D721Med (cell line): ENCODE data around the gene PEAK1.

Experiments
- DNase-seq: peaks from one replicate; pipeline ENCODE4 v3.0.0; 2011; ENCODE audit warnings: low spot score; ENCODE audit not compliant: insufficient read length
- FAIRE-seq: peaks from 2 replicates; lab custom pipeline; 2011; peaks lifted over from hg19 to GRCh38; lab: Jason Lieb, UNC
- CTCF ChIP-seq: IDR thresholded peaks from 2 replicates; pipeline ENCODE4 v1.5.1; 2012; ENCODE audit warnings: mild to moderate bottlenecking, control low read depth; ENCODE audit not compliant: insufficient read depth; ENCODE audit errors: missing control alignments

PEAK1 gene

GRCh38 chr15:77348511-77348910 lies 71.4 kb downstream of the PEAK1 start:
- no peak for FAIRE-seq
- no peak for TF ChIP-seq CTCF
- no peak for DNase-seq

- DNase-seq, result no peak
- no peak for FAIRE-seq
- TF ChIP-seq CTCF, result no peak
Measured at GRCh38 chr15:77347197-77347596, 72.7 kb downstream of the PEAK1 start.

- FAIRE-seq (no peak), DNase-seq (no peak)
Measured at GRCh38 chr15:77346245-77347036, 73.5 kb downstream of the PEAK1 start.

GRCh38 chr15:77342807-77343206 lies 77.1 kb downstream of the PEAK1 start:
- no peak for FAIRE-seq
- no peak for TF ChIP-seq CTCF
- DNase-seq, result no peak

More at GRCh38 chr15:77346245-77347036, 73.5 kb downstream of the PEAK1 start:
- TF ChIP-seq CTCF, result no peak

- FAIRE-seq (no peak), DNase-seq (no peak)
- TF ChIP-seq CTCF, result no peak
Measured at GRCh38 chr15:77340245-77340644, 79.7 kb downstream of the PEAK1 start.

- no peak for FAIRE-seq
- DNase-seq, result no peak
- TF ChIP-seq CTCF, result no peak
Measured at GRCh38 chr15:77336006-77336405, 83.9 kb downstream of the PEAK1 start.

- DNase-seq (no peak), FAIRE-seq (no peak)
- TF ChIP-seq CTCF, result no peak
Measured at GRCh38 chr15:77335298-77335697, 84.6 kb downstream of the PEAK1 start.
